ENCODE measurements around the gene SMC6. TPM values are rescaled to one million over a fixed set of nuclear protein-coding genes. Genes with fewer than 3 reads are reported as not detected.

SMC6 gene
- polyA plus RNA-seq, 6 donors from 2014 or later, result 34.4 to 64.8 (median 45.1) TPM

- Mint-ChIP-seq H3K27ac (peak overlapping the region in 2 of 6 donors; percentile 21 to 41), H3K4me1 (peaks cover 0 to 6% (median 4%) of the 10 kb centered on the region in 3 donors), H3K36me3 (peaks cover 32 to 35% of the 10 kb centered on the region in 2 donors), H3K27me3 (no peaks in the 10 kb centered on the region), H3K4me3 (no peak overlapping the region), H3K9me3 (no peaks in the 10 kb centered on the region)
- DNase-seq (no peak), ATAC-seq (ENCODE audit: low read depth in 2 of 2) (no peak)
These were observed 73.5 kb downstream of the SMC6 start for GRCh38 chr2:17680119-17680518.

DNA sequence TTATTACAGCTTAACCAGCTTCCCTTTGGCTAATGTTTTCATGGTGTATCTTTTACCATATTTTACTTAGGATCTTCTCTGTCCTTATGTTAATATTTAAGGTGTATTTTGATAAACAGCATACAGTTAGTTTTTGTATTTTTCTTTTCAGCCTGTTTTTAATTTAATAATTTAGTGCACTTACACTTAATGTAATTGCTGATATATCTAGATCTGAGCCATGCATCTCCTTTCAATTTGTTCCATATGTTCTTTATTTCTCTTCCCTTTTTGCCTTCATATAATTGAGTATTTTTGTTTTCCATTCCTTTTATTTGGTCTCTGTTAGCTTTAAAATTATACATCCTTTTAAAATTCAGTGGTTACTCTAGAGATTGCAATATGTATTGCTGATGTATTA is 78.8 kb downstream of the SMC6 start:
- Mint-ChIP-seq H3K36me3 (peaks cover 28 to 29% of the 10 kb centered on the region in 2 donors), H3K4me1 (no peaks in the 10 kb centered on the region), H3K27ac (peak overlapping the region in 1 of 6 donors; percentile 37), H3K9me3 (no peaks in the 10 kb centered on the region), H3K4me3 (no peak overlapping the region), H3K27me3 (no peaks in the 10 kb centered on the region)
- no peak for ATAC-seq (ENCODE audit: low read depth in 2 of 2)
- DNase-seq, result no peak

GRCh38 chr2:17672583-17673317 is 80.9 kb downstream of the SMC6 start:
- no peak for ATAC-seq (ENCODE audit: low read depth in 2 of 2)
- no peak overlapping the region for H3K4me3 Mint-ChIP-seq
- no peaks in the 10 kb centered on the region for H3K4me1 Mint-ChIP-seq
- H3K9me3 Mint-ChIP-seq, result no peaks in the 10 kb centered on the region
- no peak for DNase-seq
- no peaks in the 10 kb centered on the region for H3K27me3 Mint-ChIP-seq
- peaks cover 37 to 46% of the 10 kb centered on the region in 2 donors for H3K36me3 Mint-ChIP-seq
- H3K27ac Mint-ChIP-seq, result peak overlapping the region in 2 of 6 donors; percentile 16 to 17

DNA sequence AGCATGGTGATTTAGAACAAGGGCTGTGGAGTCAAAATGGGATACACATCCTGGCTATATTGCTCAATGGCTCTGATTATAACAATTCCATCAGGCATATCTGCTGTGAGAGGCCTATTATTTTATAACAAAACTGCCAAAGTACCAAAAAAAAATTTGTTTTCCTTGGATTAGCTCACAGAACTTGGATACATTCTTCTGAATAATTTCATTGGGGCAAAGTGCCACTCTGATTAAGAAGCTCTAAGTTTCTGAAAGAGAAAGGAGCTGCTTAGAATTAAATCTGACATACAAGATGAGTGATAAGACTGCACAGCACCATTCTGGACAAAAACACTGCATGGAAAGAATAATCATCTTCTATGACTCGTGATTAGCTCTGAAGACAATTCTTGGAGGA is 85.7 kb downstream of the SMC6 start:
- H3K4me3 Mint-ChIP-seq, result no peak overlapping the region
- DNase-seq, result no peak
- H3K4me1 Mint-ChIP-seq, result no peaks in the 10 kb centered on the region
- H3K9me3 Mint-ChIP-seq, result no peaks in the 10 kb centered on the region
- H3K27ac Mint-ChIP-seq, result no peak overlapping the region
- no peaks in the 10 kb centered on the region for H3K27me3 Mint-ChIP-seq
- H3K36me3 Mint-ChIP-seq, result peaks cover 25 to 30% of the 10 kb centered on the region in 2 donors
- ATAC-seq (ENCODE audit: low read depth in 2 of 2), result no peak

DNA sequence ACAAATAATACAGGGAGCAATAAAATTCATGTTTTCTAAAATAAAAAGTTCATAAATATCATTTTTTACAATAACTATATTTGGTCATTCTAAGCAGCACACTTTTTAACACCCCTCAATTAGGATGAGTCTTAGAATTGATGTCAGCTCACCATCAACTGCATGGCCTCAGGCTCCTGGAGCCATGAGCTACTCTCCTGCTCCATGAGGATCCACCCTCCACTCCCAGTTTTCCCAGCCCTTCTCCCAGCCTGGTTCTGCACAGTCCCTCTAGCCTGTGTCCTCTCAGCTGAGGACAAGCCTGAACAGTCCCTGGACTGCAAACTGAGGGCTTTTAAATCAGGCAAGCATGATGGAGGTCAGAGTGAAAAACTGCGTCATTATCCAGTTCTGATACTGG is 89.1 kb downstream of the SMC6 start:
- no peaks in the 10 kb centered on the region for H3K27me3 Mint-ChIP-seq
- H3K36me3 Mint-ChIP-seq, result peaks cover 28 to 32% of the 10 kb centered on the region in 2 donors
- H3K4me3 Mint-ChIP-seq, result no peak overlapping the region
- no peak for ATAC-seq (ENCODE audit: low read depth in 2 of 2)
- DNase-seq, result no peak
- no peaks in the 10 kb centered on the region for H3K9me3 Mint-ChIP-seq
- no peak overlapping the region for H3K27ac Mint-ChIP-seq
- peaks cover 0 to 8% (median 0%) of the 10 kb centered on the region in 3 donors for H3K4me1 Mint-ChIP-seq

- Mint-ChIP-seq H3K27ac (peak overlapping the region in 1 of 6 donors; percentile 30), H3K4me1 (peaks cover 0 to 8% (median 0%) of the 10 kb centered on the region in 3 donors), H3K27me3 (no peaks in the 10 kb centered on the region), H3K9me3 (no peaks in the 10 kb centered on the region), H3K36me3 (peaks cover 12 to 18% of the 10 kb centered on the region in 2 donors), H3K4me3 (no peak overlapping the region)
- ATAC-seq (ENCODE audit: low read depth in 2 of 2) (no peak), DNase-seq (no peak)
These were observed 90.9 kb downstream of the SMC6 start for GRCh38 chr2:17662723-17663122.

- Mint-ChIP-seq H3K36me3 (peaks cover 12 to 18% of the 10 kb centered on the region in 2 donors), H3K27me3 (no peaks in the 10 kb centered on the region), H3K4me1 (peaks cover 0 to 8% (median 0%) of the 10 kb centered on the region in 3 donors), H3K27ac (peak overlapping the region in 2 of 6 donors; percentile 49 to 77), H3K9me3 (no peaks in the 10 kb centered on the region), H3K4me3 (no peak overlapping the region)
- ATAC-seq (ENCODE audit: low read depth in 2 of 2), result no peak
- no peak for DNase-seq
These were observed 92.2 kb downstream of the SMC6 start for GRCh38 chr2:17661460-17661859.

GRCh38 chr2:17660219-17660618 is 93.4 kb downstream of the SMC6 start:
- H3K9me3 Mint-ChIP-seq, result no peaks in the 10 kb centered on the region
- no peak for ATAC-seq (ENCODE audit: low read depth in 2 of 2)
- peaks cover 11 to 12% of the 10 kb centered on the region in 2 donors for H3K36me3 Mint-ChIP-seq
- no peak overlapping the region for H3K4me3 Mint-ChIP-seq
- H3K27ac Mint-ChIP-seq, result no peak overlapping the region
- no peaks in the 10 kb centered on the region for H3K27me3 Mint-ChIP-seq
- peaks cover 0 to 8% (median 0%) of the 10 kb centered on the region in 3 donors for H3K4me1 Mint-ChIP-seq
- DNase-seq, result no peak

DNA sequence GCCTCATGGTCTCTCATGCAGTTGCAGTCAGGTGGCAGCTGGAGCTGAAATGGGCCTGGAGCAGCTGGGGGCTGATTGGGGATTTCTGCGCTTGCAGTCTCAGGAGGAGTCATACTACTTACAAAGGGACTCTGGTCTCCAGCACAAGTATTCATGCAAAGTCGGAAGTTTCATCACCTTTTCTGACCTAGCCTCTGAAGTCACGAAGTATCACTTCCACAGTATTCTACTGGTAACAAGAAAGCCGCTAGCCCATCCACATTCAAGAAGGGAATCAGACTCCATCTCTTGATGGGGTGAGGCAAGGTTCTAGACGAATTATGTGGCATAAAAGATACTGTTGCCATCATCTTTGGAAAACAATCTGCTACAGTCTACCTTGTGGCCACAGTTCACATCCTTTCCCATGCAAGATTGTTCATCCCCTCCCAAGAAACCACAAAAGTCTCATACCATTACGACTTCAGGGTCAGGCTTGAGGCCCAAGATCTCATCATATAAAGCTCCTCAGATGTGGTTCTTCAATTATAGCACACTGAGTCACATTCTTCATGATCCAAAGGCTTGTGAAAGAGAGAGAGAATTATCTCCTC is 95.3 kb downstream of the SMC6 start:
- DNase-seq (no peak), ATAC-seq (ENCODE audit: low read depth in 2 of 2) (no peak)
- peak overlapping the region in 1 of 6 donors; percentile 29 for H3K27ac Mint-ChIP-seq
- no peak overlapping the region for H3K4me3 Mint-ChIP-seq
- peaks cover 8 to 11% of the 10 kb centered on the region in 2 donors for H3K36me3 Mint-ChIP-seq
- H3K27me3 Mint-ChIP-seq, result no peaks in the 10 kb centered on the region
- H3K9me3 Mint-ChIP-seq, result no peaks in the 10 kb centered on the region
- H3K4me1 Mint-ChIP-seq, result peaks cover 0 to 8% (median 0%) of the 10 kb centered on the region in 3 donors

DNA sequence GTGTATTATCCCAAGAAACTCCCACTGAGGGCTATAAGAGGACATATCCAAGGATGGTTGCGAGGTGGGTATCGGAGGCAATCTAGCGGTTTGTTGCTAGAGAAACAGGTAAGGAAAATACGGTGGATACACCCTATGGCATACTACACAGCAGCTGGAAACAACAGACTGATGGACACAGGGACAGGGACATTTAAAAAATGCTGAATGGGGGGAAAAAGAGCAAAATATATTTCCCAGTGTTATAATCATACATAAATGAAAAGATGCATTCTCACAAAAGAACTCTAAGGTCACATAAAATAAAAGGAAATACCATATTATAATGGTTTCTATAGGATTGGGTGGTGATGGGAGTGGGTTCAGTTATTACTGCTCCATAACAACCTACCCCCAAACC is 95.9 kb downstream of the SMC6 start:
- no peaks in the 10 kb centered on the region for H3K27me3 Mint-ChIP-seq
- H3K4me1 Mint-ChIP-seq, result peaks cover 0 to 8% (median 0%) of the 10 kb centered on the region in 3 donors
- no peaks in the 10 kb centered on the region for H3K9me3 Mint-ChIP-seq
- peaks cover 8 to 11% of the 10 kb centered on the region in 2 donors for H3K36me3 Mint-ChIP-seq
- no peak overlapping the region for H3K4me3 Mint-ChIP-seq
- H3K27ac Mint-ChIP-seq, result no peak overlapping the region
- DNase-seq, result no peak
- no peak for ATAC-seq (ENCODE audit: low read depth in 2 of 2)

GRCh38 chr2:17652681-17653394 is 100.8 kb downstream of the SMC6 start:
- no peaks in the 10 kb centered on the region for H3K9me3 Mint-ChIP-seq
- H3K4me1 Mint-ChIP-seq, result peaks cover 5 to 14% (median 9%) of the 10 kb centered on the region in 3 donors
- no peak overlapping the region for H3K4me3 Mint-ChIP-seq
- DNase-seq, result no peak
- no peak for ATAC-seq (ENCODE audit: low read depth in 2 of 2)
- no peak overlapping the region for H3K27ac Mint-ChIP-seq
- no peaks in the 10 kb centered on the region for H3K27me3 Mint-ChIP-seq
- no peaks in the 10 kb centered on the region for H3K36me3 Mint-ChIP-seq

GRCh38 chr2:17649026-17649425 is 104.6 kb downstream of the SMC6 start:
- ATAC-seq (ENCODE audit: low read depth in 2 of 2) (no peak), DNase-seq (no peak)
- H3K27ac Mint-ChIP-seq, result no peak overlapping the region
- no peaks in the 10 kb centered on the region for H3K36me3 Mint-ChIP-seq
- peaks cover 5 to 14% (median 13%) of the 10 kb centered on the region in 3 donors for H3K4me1 Mint-ChIP-seq
- no peaks in the 10 kb centered on the region for H3K27me3 Mint-ChIP-seq
- H3K4me3 Mint-ChIP-seq, result no peak overlapping the region
- H3K9me3 Mint-ChIP-seq, result no peaks in the 10 kb centered on the region

- ATAC-seq (ENCODE audit: low read depth in 2 of 2), result no peak
- no peak overlapping the region for H3K27ac Mint-ChIP-seq
These were observed 105.0 kb downstream of the SMC6 start for GRCh38 chr2:17648581-17648980.

More at GRCh38 chr2:17648581-17648980, 105.0 kb downstream of the SMC6 start:
- Mint-ChIP-seq H3K4me1 (peaks cover 5 to 14% (median 13%) of the 10 kb centered on the region in 3 donors), H3K36me3 (no peaks in the 10 kb centered on the region), H3K9me3 (no peaks in the 10 kb centered on the region), H3K27me3 (no peaks in the 10 kb centered on the region), H3K4me3 (peak overlapping the region in 1 of 8 donors; percentile 48)
- no peak for DNase-seq

Data from naive B cell (primary cell).